Ureter (tissue), 1 donor: ENCODE measurements around the gene TAF7L. TPM values are rescaled to one million over a fixed set of nuclear protein-coding genes. Genes with fewer than 3 reads are reported as not detected.

Experiments
- DNase-seq: peaks from one replicate; pipeline ENCODE4 v3.0.0-alpha.2; 2020; ENCODE audit warnings: low spot score
- total RNA-seq: library from RNA; stranded (reverse); gene quantifications from one replicate; pipeline ENCODE4 v1.2.4, GENCODE V29; 2023
- donor health status: DM: yes; HTN: yes; CAD: no.

The TAF7L gene
- total RNA-seq, 1 donor from 2014 or later, result 0.18 TPM

GRCh38 chrX:101220662-101221260, 70.4 kb downstream of the TAF7L start:
- DNase-seq, result no peak

- no peak for DNase-seq
Observed at GRCh38 chrX:101219864-101220346, 71.2 kb downstream of the TAF7L start.

GRCh38 chrX:101219116-101219863, 71.8 kb downstream of the TAF7L start, which contains the start of gene DRP2:
Gene DRP2, plus strand, starts transcription at chrX:101219786. Its CDS starts 11,862 bp downstream, at chrX:101231648.
- DNase-seq, result no peak

Other genes with a start within 250 kb of the TAF7L start
- 26.7 TPM for gene TRMT2B, start 239.2 kb downstream of the TAF7L start, total RNA-seq
- gene TMEM35A, start 212.5 kb downstream of the TAF7L start, total RNA-seq, result 11.5 TPM
- gene CENPI, start 193.1 kb downstream of the TAF7L start, total RNA-seq, result 2.3 TPM
- 2.1 TPM for gene DRP2, start 71.5 kb downstream of the TAF7L start, total RNA-seq
- gene TIMM8A, start 57.4 kb upstream of the TAF7L start, total RNA-seq, result 16.7 TPM
- gene BTK, start 94.9 kb upstream of the TAF7L start, total RNA-seq, result 7.9 TPM
- 427 TPM for gene RPL36A, start 99.7 kb upstream of the TAF7L start, total RNA-seq
- 13.7 TPM for gene GLA, start 116.6 kb upstream of the TAF7L start, total RNA-seq
- gene HNRNPH2, start 116.9 kb upstream of the TAF7L start, total RNA-seq, result 64.0 TPM
- gene ARMCX4, start 194.1 kb upstream of the TAF7L start, total RNA-seq, result 29.8 TPM